B cell (primary cell): ENCODE results near the gene TALDO1. TPM values are rescaled to one million over a fixed set of nuclear protein-coding genes. Genes with fewer than 3 reads are reported as not detected.

ENCODE experiments used
- ATAC-seq: fragments of 200-7000 bp; cut with Tn5 transposase; one replicate; pipeline ENCODE4 v1.10.0; 2021; ENCODE audit warnings: low read depth, mild to moderate bottlenecking, moderate number of reproducible peaks, moderate library complexity
- CTCF ChIA-PET: fragments of 350-600 bp; sonication (Branson Sonifier 250); formaldehyde crosslinking; loops from one replicate; lab custom pipeline; 2021; ENCODE audit warnings: antibody characterized with exemption, inconsistent platforms; lab: Charles Lee
- POLR2A ChIA-PET: fragments of 350-600 bp; sonication (Branson Sonifier 250); formaldehyde crosslinking; loops from one replicate; lab custom pipeline; 2021; ENCODE audit warnings: antibody characterized with exemption; lab: Charles Lee
- DNase-seq: peaks from one replicate; pipeline ENCODE4 v3.0.0; 2013
- H2AFZ ChIP-seq: 2 replicates; pipeline ENCODE4 v1.6.1; 2012; ENCODE audit warnings: mild to moderate bottlenecking, low read depth, low read length; ENCODE audit not compliant: insufficient read depth, poor library complexity, severe bottlenecking
- H3K27ac ChIP-seq, 2 donors: 1 replicate in 1 of 2; 2 replicates in 1 of 2; pipeline ENCODE4 v1.5.1; 2012 to 2013; ENCODE audit warnings: low read length in 2 of 2, mild to moderate bottlenecking in 2 of 2, moderate library complexity in 1 of 2
- H3K27me3 ChIP-seq, 4 experiments: fragments of 200-600 bp in 1 of 4; sonication (generic) in 1 of 4; replicated peaks in 1 of 4; 1 replicate in 2 of 4; 2 replicates in 2 of 4; pipeline versions ENCODE4 v1.6.1 to v1.7.0; 2013 to 2016; ENCODE audit warnings: low read length in 3 of 4, mild to moderate bottlenecking in 2 of 4, mixed read lengths in 1 of 4, moderate library complexity in 1 of 4; ENCODE audit not compliant: insufficient read depth in 4 of 4, control insufficient read depth in 3 of 4; ENCODE audit errors: control extremely low read depth in 1 of 4
- H3K36me3 ChIP-seq, 2 experiments: replicated peaks in 1 of 2; 1 replicate in 1 of 2; 2 replicates in 1 of 2; pipeline versions ENCODE4 v1.6.1 to v1.7.1; 2013; ENCODE audit warnings: low read length in 1 of 2; ENCODE audit not compliant: insufficient read depth in 2 of 2, control insufficient read depth in 1 of 2; ENCODE audit errors: control extremely low read depth in 1 of 2, extremely low read depth in 1 of 2
- H3K4me1 ChIP-seq, 2 donors: fragments of 200-600 bp in 1 of 2; sonication (generic) in 1 of 2; 1 replicate in 1 of 2; 2 replicates in 1 of 2; pipeline versions ENCODE4 v1.5.1 to v1.6.1; 2013 to 2017; ENCODE audit warnings: low read length in 2 of 2; ENCODE audit not compliant: control insufficient read depth in 2 of 2, insufficient read depth in 2 of 2
- H3K4me2 ChIP-seq: replicated peaks from 2 replicates; pipeline ENCODE3; 2012; ENCODE audit warnings: mild to moderate bottlenecking, low read depth, low read length; ENCODE audit not compliant: poor library complexity, severe bottlenecking
- H3K4me3 ChIP-seq, 5 experiments: fragments of 200-600 bp in 1 of 5; sonication (generic) in 1 of 5; 1 replicate in 3 of 5; 2 replicates in 2 of 5; pipeline versions ENCODE4 v1.5.1 to v1.7.0; 2011 to 2016; ENCODE audit warnings: low read length in 4 of 5, mild to moderate bottlenecking in 4 of 5, low read depth in 2 of 5, control low read depth in 1 of 5, moderate library complexity in 1 of 5; ENCODE audit not compliant: insufficient read depth in 1 of 5; ENCODE audit errors: control extremely low read depth in 1 of 5, extremely low read depth in 1 of 5
- H3K79me2 ChIP-seq: fragments of 200-600 bp; sonication (generic); one replicate; pipeline ENCODE4 v1.6.0; 2016; ENCODE audit warnings: low read length; ENCODE audit not compliant: control insufficient read depth, insufficient read depth
- H3K9ac ChIP-seq: fragments of 200-600 bp; sonication (generic); 2 replicates; pipeline ENCODE4 v1.6.1; 2017; ENCODE audit warnings: mild to moderate bottlenecking, low read length, moderate library complexity
- H3K9me3 ChIP-seq, 3 donors: one replicate each; pipeline versions ENCODE4 v1.6.1 to v1.7.1; 2013; ENCODE audit warnings: low read length in 2 of 3; ENCODE audit not compliant: control insufficient read depth in 2 of 3, insufficient read depth in 1 of 3; ENCODE audit errors: control extremely low read depth in 1 of 3
- H4K20me1 ChIP-seq: 2 replicates; pipeline ENCODE4 v1.6.0; 2012; ENCODE audit warnings: mild to moderate bottlenecking, low read length; ENCODE audit not compliant: insufficient read depth, control insufficient read depth, poor library complexity, severe bottlenecking
- H3K27ac Mint-ChIP-seq: one replicate; pipeline ENCODE4 v1.8.0; 2021; ENCODE audit warnings: mixed read lengths
- H3K27me3 Mint-ChIP-seq: one replicate; pipeline ENCODE4 v1.8.0; 2021; ENCODE audit warnings: mixed read lengths
- H3K4me1 Mint-ChIP-seq: one replicate; pipeline ENCODE4 v1.8.0; 2021; ENCODE audit warnings: mixed read lengths
- H3K4me3 Mint-ChIP-seq: one replicate; pipeline ENCODE4 v1.8.0; 2021; ENCODE audit warnings: mixed read lengths
- H3K9me3 Mint-ChIP-seq: one replicate; pipeline ENCODE4 v1.8.0; 2022; ENCODE audit warnings: mixed read lengths; ENCODE audit not compliant: insufficient read depth
- EZH2 ChIP-seq: IDR thresholded peaks from 2 replicates; pipeline ENCODE4 v1.6.1; 2012; ENCODE audit warnings: borderline replicate concordance, low read depth, mild to moderate bottlenecking, moderate library complexity, low read length; ENCODE audit not compliant: insufficient read depth, poor library complexity, severe bottlenecking
- WGBS: methylation state at CpG from one replicate; pipeline ENCODE4 v1.1.5; 2013; ENCODE audit warnings: missing lambda C conversion rate; ENCODE audit not compliant: insufficient coverage; 5-methylcytosine and 5-hydroxymethylcytosine counted together
- intact Hi-C: fragments of 100-400 bp; cut with micrococcal nuclease; formaldehyde crosslinking; loops from one replicate; pipeline ENCODE4 v1.10.0; 2022
- polyA plus RNA-seq: library from polyadenylated mRNA; depleted of rRNA; stranded (reverse); fragments of >200 nt; gene quantifications from 2 replicates; pipeline ENCODE4 v1.2.3, GENCODE V29; 2012
- total RNA-seq, 2 donors: library from RNA; stranded (reverse); fragments of 120-200 nt in 1 of 2; gene quantifications; 1 replicate in 1 of 2; 2 replicates in 1 of 2; pipeline versions ENCODE4 v1.2.3 to v1.2.4, GENCODE V29; 2013 to 2022
- TF ChIP-seq, protein P1 (sequence below): fragments of 200-600 bp; IDR thresholded peaks from one replicate; pipeline ENCODE4 v1.8.0; 2022; ENCODE audit warnings: antibody characterized with exemption, mild to moderate bottlenecking

The TALDO1 gene
- total and polyA plus RNA-seq, 2 donors (not counting 1 experiment from before 2014, with no cell fraction given) = 82.4 to 116 TPM

DNA sequence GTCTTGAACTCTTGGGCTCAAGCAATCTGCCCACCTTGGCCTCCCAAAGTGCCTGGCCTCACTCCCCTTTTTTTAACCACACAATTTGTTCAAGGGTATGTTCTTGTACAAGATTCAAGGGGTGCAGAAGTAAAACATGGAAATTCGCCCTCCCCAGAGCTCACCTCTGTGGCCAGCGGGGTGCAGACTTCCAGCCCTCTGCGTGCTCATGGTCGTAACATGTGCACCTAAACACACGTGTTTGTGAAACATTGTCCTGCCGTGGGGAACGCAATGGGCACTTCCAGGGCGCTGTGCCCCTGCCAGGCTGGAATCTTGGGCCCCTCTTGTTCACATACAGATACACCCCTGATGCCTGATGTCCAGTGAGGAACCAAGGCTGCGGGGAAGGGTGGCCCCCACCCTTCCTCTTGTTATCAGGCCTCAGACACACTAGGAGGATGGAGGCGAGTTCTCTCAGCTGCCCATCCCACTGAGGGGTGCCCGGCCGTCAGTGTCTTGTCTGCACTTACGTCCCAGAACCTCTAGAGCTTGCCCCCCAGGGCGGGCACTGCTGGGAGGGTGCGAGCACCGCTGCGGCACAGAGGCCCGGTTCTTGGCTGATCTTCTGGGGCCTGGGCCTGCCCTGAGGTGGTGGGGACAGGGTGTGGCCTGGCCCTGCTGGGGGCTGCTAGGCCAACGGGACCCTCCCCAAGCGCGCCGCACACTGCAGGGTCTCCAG, 45.4 kb upstream of the TALDO1 start:
- TF ChIP-seq EZH2 = no peak
- TF ChIP-seq, protein P1, sequence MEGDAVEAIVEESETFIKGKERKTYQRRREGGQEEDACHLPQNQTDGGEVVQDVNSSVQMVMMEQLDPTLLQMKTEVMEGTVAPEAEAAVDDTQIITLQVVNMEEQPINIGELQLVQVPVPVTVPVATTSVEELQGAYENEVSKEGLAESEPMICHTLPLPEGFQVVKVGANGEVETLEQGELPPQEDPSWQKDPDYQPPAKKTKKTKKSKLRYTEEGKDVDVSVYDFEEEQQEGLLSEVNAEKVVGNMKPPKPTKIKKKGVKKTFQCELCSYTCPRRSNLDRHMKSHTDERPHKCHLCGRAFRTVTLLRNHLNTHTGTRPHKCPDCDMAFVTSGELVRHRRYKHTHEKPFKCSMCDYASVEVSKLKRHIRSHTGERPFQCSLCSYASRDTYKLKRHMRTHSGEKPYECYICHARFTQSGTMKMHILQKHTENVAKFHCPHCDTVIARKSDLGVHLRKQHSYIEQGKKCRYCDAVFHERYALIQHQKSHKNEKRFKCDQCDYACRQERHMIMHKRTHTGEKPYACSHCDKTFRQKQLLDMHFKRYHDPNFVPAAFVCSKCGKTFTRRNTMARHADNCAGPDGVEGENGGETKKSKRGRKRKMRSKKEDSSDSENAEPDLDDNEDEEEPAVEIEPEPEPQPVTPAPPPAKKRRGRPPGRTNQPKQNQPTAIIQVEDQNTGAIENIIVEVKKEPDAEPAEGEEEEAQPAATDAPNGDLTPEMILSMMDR = no peak
- WGBS = 97% methylated on average over 21 of the region's 22 CpGs
- POLR2A ChIA-PET = no interaction called here

More for the DNA sequence above, 45.4 kb upstream of the TALDO1 start:
- Histone ChIP-seq H2AFZ (no peak overlapping the region), H4K20me1 (peaks cover 12% of the 10 kb centered on the region), H3K27ac (no peak overlapping the region), H3K9ac (no peak overlapping the region), H3K4me2 (no peak overlapping the region), H3K4me1 (peaks cover 16 to 22% of the 10 kb centered on the region in 2 donors), H3K79me2 (peaks cover 10% of the 10 kb centered on the region), H3K4me3 (no peak overlapping the region), H3K36me3 (peaks cover 0 to 19% of the 10 kb centered on the region in 2 experiments), H3K9me3 (no peaks in the 10 kb centered on the region), H3K27me3 (peaks cover 0 to 12% (median 6%) of the 10 kb centered on the region in 4 experiments)
- Mint-ChIP-seq H3K9me3 (no peaks in the 10 kb centered on the region), H3K27me3 (no peaks in the 10 kb centered on the region), H3K27ac (no peak overlapping the region), H3K4me1 (peaks cover 18% of the 10 kb centered on the region), H3K4me3 (no peak overlapping the region)
- intact Hi-C loops = no loop called here
- CTCF ChIA-PET = interaction anchor here (2.0 kb wide), 1 partner anchor 23 kb away, joined by 7 read pairs; no protein-coding TSS in a partner anchor
- no peak for ATAC-seq
- DNase-seq = no peak
